Tibial artery (tissue), 4 donors: Measurements from ENCODE around the gene BEX3.
"Not testable (repeated sequence)": the region's sequence is repeated elsewhere in the genome, so short reads cannot be mapped to it uniquely, and the experiment has no call there.

Experiments used
- DNase-seq, 2 donors: peaks; one replicate each; pipeline ENCODE4 v3.0.0-alpha.2; 2019
- H3K27ac ChIP-seq, 2 donors: fragments of 200-600 bp; sonication (generic) in 1 of 2; 1 replicate in 1 of 2; 2 replicates in 1 of 2; pipeline ENCODE4 v1.5.1; 2018 to 2019; ENCODE audit warnings: mild to moderate bottlenecking in 1 of 2
- H3K27me3 ChIP-seq, 2 donors: fragments of 200-600 bp; sonication (generic) in 1 of 2; one replicate each; pipeline versions ENCODE4 v1.5.1 to v1.6.0; 2016 to 2019
- H3K36me3 ChIP-seq, 3 donors: fragments of 200-600 bp; sonication (generic) in 2 of 3; one replicate each; pipeline ENCODE4 v1.5.1; 2016 to 2019; ENCODE audit warnings: mild to moderate bottlenecking in 2 of 3
- H3K4me1 ChIP-seq, 4 donors: fragments of 200-600 bp; sonication (generic) in 2 of 4; 1 replicate in 3 of 4; 2 replicates in 1 of 4; pipeline ENCODE4 v1.5.1; 2016 to 2019
- H3K4me3 ChIP-seq, 2 donors: fragments of 200-600 bp; sonication (generic) in 1 of 2; 1 replicate in 1 of 2; 2 replicates in 1 of 2; pipeline ENCODE4 v1.5.1; 2018 to 2019; ENCODE audit warnings: mild to moderate bottlenecking in 2 of 2
- H3K9me3 ChIP-seq, 3 donors: fragments of 200-600 bp; sonication (generic) in 1 of 3; one replicate each; pipeline ENCODE4 v1.5.1; 2016 to 2019
- intact Hi-C: fragments of 100-400 bp; cut with DNase I; formaldehyde crosslinking; loops from one replicate; pipeline ENCODE4 v1.15.0; 2023; ENCODE audit warnings: low total_unique reads
- TF ChIP-seq, protein P1 (sequence below), 2 experiments: fragments of 200-600 bp in 1 of 2; fragments of 450-650 bp in 1 of 2; IDR thresholded peaks; one replicate each; pipeline ENCODE4 v1.5.1; 2017 to 2019; ENCODE audit warnings: antibody characterized with exemption in 2 of 2, mild to moderate bottlenecking in 1 of 2, moderate library complexity in 1 of 2

Gene BEX3

DNA sequence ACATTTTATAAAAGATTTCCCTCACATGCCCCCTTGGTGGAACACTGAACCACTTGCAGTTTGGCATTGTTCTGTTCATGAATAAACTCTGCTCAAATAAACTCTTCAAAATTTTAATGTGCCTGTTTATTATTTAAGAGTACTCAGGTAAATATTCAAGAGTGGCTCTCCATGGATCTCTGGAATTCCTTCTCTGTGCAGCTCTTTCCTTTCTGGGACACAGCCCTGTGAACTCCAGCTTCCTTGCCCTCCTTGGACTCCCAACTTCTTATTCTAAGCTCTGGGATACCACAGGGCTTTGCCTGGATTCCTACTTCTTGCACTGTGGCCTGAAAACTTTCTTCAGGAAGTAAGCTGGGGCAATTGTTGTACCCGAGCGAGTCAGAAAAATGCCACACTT, 8.3 kb downstream of the BEX3 start:
- DNase-seq, result no peak
- TF ChIP-seq, protein P1, sequence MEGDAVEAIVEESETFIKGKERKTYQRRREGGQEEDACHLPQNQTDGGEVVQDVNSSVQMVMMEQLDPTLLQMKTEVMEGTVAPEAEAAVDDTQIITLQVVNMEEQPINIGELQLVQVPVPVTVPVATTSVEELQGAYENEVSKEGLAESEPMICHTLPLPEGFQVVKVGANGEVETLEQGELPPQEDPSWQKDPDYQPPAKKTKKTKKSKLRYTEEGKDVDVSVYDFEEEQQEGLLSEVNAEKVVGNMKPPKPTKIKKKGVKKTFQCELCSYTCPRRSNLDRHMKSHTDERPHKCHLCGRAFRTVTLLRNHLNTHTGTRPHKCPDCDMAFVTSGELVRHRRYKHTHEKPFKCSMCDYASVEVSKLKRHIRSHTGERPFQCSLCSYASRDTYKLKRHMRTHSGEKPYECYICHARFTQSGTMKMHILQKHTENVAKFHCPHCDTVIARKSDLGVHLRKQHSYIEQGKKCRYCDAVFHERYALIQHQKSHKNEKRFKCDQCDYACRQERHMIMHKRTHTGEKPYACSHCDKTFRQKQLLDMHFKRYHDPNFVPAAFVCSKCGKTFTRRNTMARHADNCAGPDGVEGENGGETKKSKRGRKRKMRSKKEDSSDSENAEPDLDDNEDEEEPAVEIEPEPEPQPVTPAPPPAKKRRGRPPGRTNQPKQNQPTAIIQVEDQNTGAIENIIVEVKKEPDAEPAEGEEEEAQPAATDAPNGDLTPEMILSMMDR (IDR thresholded peaks at IDR 0.05), result no peak
- Histone ChIP-seq H3K27me3 (no peaks in the 10 kb centered on the region), H3K36me3 (no peaks in the 10 kb centered on the region), H3K4me3 (no peak overlapping the region), H3K27ac (no peak overlapping the region), H3K4me1 (no peaks in the 10 kb centered on the region), H3K9me3 (no peaks in the 10 kb centered on the region)
- intact Hi-C loops, result no loop called here

DNA sequence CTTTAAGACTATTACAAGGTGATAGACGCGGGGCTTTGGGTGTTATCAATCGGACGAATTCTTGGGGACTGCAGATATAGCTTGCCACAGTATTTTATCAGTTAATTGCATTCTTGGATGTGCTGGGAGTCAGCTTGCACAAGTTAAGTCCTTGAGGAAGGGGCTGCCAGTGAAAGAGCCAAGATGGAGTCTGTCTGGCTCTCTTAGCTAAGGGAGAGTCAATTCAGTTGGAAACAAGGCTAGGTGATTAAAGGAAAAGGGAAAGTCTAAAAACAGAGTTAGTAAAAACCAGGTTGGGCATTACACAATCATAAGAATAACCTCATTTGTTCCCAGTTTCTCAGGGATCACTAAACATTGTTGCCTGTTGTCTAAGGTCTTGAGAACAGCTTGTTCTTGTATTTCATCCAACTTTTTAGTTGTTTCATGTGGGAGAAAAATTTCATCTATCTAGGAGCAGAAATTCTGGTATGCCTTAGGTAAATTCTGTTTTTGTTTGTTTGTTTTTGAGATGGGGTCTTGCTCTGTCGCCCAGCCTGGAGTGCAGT, 9.0 kb downstream of the BEX3 start:
- H3K9me3 ChIP-seq, H3K4me1 ChIP-seq, H3K27ac ChIP-seq, H3K27me3 ChIP-seq, intact Hi-C loops, H3K4me3 ChIP-seq, DNase-seq, H3K36me3 ChIP-seq: not testable (repeated sequence)

DNA sequence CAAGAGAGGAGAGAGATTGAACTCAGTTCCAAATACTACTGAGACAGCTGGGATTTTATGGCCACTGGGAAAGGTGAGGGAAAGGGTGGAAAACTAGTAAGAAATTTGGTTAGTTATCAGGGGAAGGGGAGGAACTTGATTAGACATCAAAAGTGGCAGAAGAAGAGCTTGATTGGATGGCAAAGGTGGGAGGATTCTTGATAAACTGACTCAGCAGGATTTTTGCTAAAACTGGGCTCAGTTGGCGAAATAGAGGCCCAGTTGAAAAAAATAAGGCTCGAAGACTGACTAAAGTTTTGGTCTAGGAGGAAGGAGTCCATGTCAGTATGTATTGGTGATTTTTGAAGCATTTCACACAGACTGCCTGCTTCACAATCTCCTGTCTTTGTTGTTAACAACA, 10.0 kb downstream of the BEX3 start:
- H3K4me3 ChIP-seq, result no peak overlapping the region
- H3K36me3 ChIP-seq, result no peaks in the 10 kb centered on the region
- intact Hi-C loops, result no loop called here
- H3K27ac ChIP-seq, result no peak overlapping the region
- H3K9me3 ChIP-seq, result no peaks in the 10 kb centered on the region
- no peak for DNase-seq
- no peaks in the 10 kb centered on the region for H3K4me1 ChIP-seq
- TF ChIP-seq, protein P1 (IDR thresholded peaks at IDR 0.05), result no peak
- H3K27me3 ChIP-seq, result no peaks in the 10 kb centered on the region

DNA sequence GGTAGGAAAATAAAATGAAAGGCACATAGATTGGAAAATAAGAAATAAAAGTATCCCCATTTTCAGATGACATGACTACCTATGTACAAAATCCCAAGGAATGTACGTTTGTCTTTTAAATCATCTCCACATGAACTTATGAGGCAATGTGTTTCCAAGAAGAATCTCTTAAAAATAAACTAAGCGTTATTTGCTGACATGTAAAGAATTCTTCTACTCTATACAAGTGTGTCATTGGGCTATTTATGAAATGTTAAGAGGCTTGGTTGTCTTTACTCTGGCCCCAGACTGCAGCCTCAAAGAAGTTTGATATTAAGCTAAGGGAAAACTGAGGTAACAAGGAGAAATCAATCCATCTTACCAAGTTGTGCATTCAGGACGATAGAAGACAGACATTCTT, 17.1 kb downstream of the BEX3 start:
- TF ChIP-seq, protein P1 (IDR thresholded peaks at IDR 0.05), result no peak
- intact Hi-C loops, result no loop called here
- no peaks in the 10 kb centered on the region for H3K36me3 ChIP-seq
- no peaks in the 10 kb centered on the region for H3K27me3 ChIP-seq
- no peak overlapping the region for H3K4me3 ChIP-seq
- no peaks in the 10 kb centered on the region for H3K9me3 ChIP-seq
- no peak overlapping the region for H3K27ac ChIP-seq
- H3K4me1 ChIP-seq, result no peaks in the 10 kb centered on the region
- DNase-seq, result no peak

DNA sequence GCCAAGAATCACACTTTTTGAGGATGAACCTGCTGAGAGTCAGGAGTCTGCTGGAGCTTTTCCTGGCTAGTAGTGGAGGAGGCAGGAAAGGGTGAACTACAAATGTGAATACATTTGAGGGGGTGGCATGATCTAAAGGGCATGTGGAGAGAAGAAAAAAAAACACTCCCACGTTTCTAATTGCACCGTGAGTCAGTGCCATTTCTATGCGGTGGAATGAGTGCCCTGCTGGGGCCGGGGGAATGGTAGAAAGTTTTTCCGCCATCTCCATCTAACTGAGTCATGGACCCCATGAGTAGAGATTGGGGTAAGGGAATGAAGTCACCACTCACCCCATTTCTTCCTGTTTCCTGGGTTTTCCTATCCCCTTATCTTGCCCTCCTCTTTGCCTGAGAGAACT, 19.8 kb downstream of the BEX3 start:
- no peak for DNase-seq
- intact Hi-C loops, result no loop called here
- H3K4me3 ChIP-seq, result no peak overlapping the region
- H3K4me1 ChIP-seq, result no peaks in the 10 kb centered on the region
- no peak overlapping the region for H3K27ac ChIP-seq
- H3K9me3 ChIP-seq, result no peaks in the 10 kb centered on the region
- H3K27me3 ChIP-seq, result no peaks in the 10 kb centered on the region
- H3K36me3 ChIP-seq, result no peaks in the 10 kb centered on the region
- TF ChIP-seq, protein P1 (IDR thresholded peaks at IDR 0.05), result no peak

DNA sequence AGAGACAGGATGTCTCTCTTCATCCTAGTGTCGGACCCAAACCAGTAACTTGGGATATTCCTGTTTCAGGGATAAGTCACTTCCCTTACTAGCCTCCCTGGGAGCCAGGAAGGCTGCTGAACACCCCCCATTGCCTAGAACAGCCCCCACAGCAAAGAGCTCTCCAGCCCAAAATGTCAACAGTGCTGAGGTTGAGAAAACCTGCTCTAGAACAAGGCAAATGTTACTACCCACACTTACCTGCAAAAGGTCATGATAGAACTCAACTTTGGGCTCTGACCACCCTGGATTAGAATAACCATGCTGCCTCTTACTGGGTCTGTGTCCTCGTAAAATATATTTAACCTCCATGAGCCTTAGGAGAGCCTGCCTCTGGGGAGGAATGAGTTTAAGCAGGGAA, 20.3 kb downstream of the BEX3 start:
- H3K27ac ChIP-seq, result no peak overlapping the region
- H3K4me1 ChIP-seq, result no peaks in the 10 kb centered on the region
- H3K9me3 ChIP-seq, result no peaks in the 10 kb centered on the region
- DNase-seq, result no peak
- H3K4me3 ChIP-seq, result no peak overlapping the region
- TF ChIP-seq, protein P1 (IDR thresholded peaks at IDR 0.05), result no peak
- H3K27me3 ChIP-seq, result no peaks in the 10 kb centered on the region
- H3K36me3 ChIP-seq, result no peaks in the 10 kb centered on the region
- intact Hi-C loops, result no loop called here
